Heart right ventricle (tissue), 16 donors: Measurements from ENCODE around the gene TPP2. TPM values are rescaled to one million over a fixed set of nuclear protein-coding genes. Genes with fewer than 3 reads are reported as not detected.

ENCODE experiments used
- ATAC-seq, 8 donors: fragments of 200-7000 bp; cut with Tn5 transposase; one replicate each; pipeline ENCODE4 v1.9.1; 2020; ENCODE audit warnings: mild to moderate bottlenecking in 8 of 8, moderate library complexity in 8 of 8, moderate number of reproducible peaks in 1 of 8
- DNase-seq, 2 donors: peaks; one replicate each; pipeline ENCODE4 v3.0.0-alpha.2; 2020
- H3K27ac ChIP-seq, 10 donors: fragments of 200-600 bp; sonication (generic) in 2 of 10; one replicate each; pipeline versions ENCODE4 v1.5.0 to v1.8.0; 2020 to 2022; ENCODE audit warnings: mild to moderate bottlenecking in 3 of 10
- H3K27me3 ChIP-seq, 7 donors: fragments of 200-600 bp; one replicate each; pipeline ENCODE4 v1.8.0; 2021 to 2022; ENCODE audit warnings: mild to moderate bottlenecking in 2 of 7
- H3K36me3 ChIP-seq, 9 donors: fragments of 200-600 bp; sonication (generic) in 1 of 9; one replicate each; pipeline versions ENCODE4 v1.5.0 to v1.8.0; 2020 to 2022; ENCODE audit warnings: mild to moderate bottlenecking in 2 of 9
- H3K4me1 ChIP-seq, 9 donors: fragments of 200-600 bp; sonication (generic) in 1 of 9; one replicate each; pipeline versions ENCODE4 v1.5.0 to v1.8.0; 2020 to 2022; ENCODE audit warnings: mild to moderate bottlenecking in 4 of 9
- H3K4me3 ChIP-seq, 10 donors: fragments of 200-600 bp; sonication (generic) in 2 of 10; one replicate each; pipeline versions ENCODE4 v1.5.0 to v1.8.0; 2020 to 2022; ENCODE audit warnings: mild to moderate bottlenecking in 7 of 10, moderate library complexity in 2 of 10
- H3K9me3 ChIP-seq, 11 donors: fragments of 200-600 bp in 10 of 11; sonication (generic) in 2 of 11; one replicate each; pipeline versions ENCODE4 v1.5.0 to v1.8.0; 2013 to 2022; ENCODE audit warnings: mild to moderate bottlenecking in 2 of 11, control low read depth in 1 of 11, moderate library complexity in 1 of 11
- WGBS, 2 donors: extraction: QIAGEN DNeasy Blood & Tissue Kit; methylation state at CpG; one replicate each; pipeline ENCODE4 v1.1.7; 2013; ENCODE audit warnings: inconsistent platforms in 1 of 2; 5-methylcytosine and 5-hydroxymethylcytosine counted together
- intact Hi-C, 10 donors: fragments of 100-400 bp; cut with DNase I; formaldehyde crosslinking; loops; one replicate each; pipeline versions ENCODE4 v1.11.1 to v1.14.2; 2022
- polyA plus RNA-seq, 2 donors: library from polyadenylated mRNA; stranded (reverse); fragments of 200-250 nt; gene quantifications; one replicate each; pipeline ENCODE4 v1.2.3, GENCODE V29; 2013
- total RNA-seq, 10 donors: library from RNA; stranded (reverse); fragmentation: NEBNext Ultra II Directional in 3 of 10; extraction: Animal tissue kit (Norgen Biotek cat#: 25700) in 3 of 10; gene quantifications; one replicate each; pipeline versions ENCODE4 v1.2.1 to v1.2.4, GENCODE V29; 2021 to 2023
- TF ChIP-seq, protein P1 (sequence below), 9 donors: fragments of 200-600 bp; sonication (generic) in 2 of 9; IDR thresholded peaks; one replicate each; pipeline versions ENCODE4 v1.5.0 to v1.8.0; 2021 to 2022; ENCODE audit warnings: antibody characterized with exemption in 9 of 9, mild to moderate bottlenecking in 5 of 9, moderate library complexity in 1 of 9
- donor health status: Arrhythmogenic right ventricular cardiomyopathy.
- donor health status: ischemic (EF 13 %, LVEDD 7.1; RV severe dilation, severe dysfunction).
- donor health status: healthy with polysubstance abuse.
- donor health status: DM: no; HTN: yes; CAD: no.
- donor health status: DM: no; HTN: no; CAD: no.
- donor health status: ischemic (EF 25% LVEDD 6.9; RV normal size, moderate dysfunction).
- donor health status: ischemic (EF 25% LVEDD 5.7; RV mildly dilated, moderate dysfunction).
- donor health status: healthy.
- donor health status: DM: yes; HTN: yes; CAD: no.
- donor health status: Ischemic cardiomyopathy.
- donor health status: ischemic (EF 35%, LVEDD 5.7; RV mildly dilated, moderate dysfunction).
- donor health status: nonischemic (EF 11% LVEDD 7.7; RV severe dilation, severe dysfunction).
- donor health status: DM: yes; HTN: yes; CAD: no.
- donor health status: PGD.
- donor health status: ischemic (EF 29% LVEDD 5.4; RV normal size, mild dysfunction).
- donor health status: nonischemic (EF 23%, LVEDD 6.1; RV moderate dilation, normal function).

Gene TPP2
- total and polyA plus RNA-seq, 12 donors, result 13.2 to 36.8 (median 31.1) TPM

GRCh38 chr13:102670130-102670529, 73.3 kb downstream of the TPP2 start:
- no peaks in the 10 kb centered on the region for H3K27me3 ChIP-seq
- TF ChIP-seq, protein P1, sequence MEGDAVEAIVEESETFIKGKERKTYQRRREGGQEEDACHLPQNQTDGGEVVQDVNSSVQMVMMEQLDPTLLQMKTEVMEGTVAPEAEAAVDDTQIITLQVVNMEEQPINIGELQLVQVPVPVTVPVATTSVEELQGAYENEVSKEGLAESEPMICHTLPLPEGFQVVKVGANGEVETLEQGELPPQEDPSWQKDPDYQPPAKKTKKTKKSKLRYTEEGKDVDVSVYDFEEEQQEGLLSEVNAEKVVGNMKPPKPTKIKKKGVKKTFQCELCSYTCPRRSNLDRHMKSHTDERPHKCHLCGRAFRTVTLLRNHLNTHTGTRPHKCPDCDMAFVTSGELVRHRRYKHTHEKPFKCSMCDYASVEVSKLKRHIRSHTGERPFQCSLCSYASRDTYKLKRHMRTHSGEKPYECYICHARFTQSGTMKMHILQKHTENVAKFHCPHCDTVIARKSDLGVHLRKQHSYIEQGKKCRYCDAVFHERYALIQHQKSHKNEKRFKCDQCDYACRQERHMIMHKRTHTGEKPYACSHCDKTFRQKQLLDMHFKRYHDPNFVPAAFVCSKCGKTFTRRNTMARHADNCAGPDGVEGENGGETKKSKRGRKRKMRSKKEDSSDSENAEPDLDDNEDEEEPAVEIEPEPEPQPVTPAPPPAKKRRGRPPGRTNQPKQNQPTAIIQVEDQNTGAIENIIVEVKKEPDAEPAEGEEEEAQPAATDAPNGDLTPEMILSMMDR (IDR thresholded peaks at IDR 0.05), result no peak
- H3K9me3 ChIP-seq, result peaks cover 0 to 14% (median 6%) of the 10 kb centered on the region in 11 donors
- H3K4me3 ChIP-seq, result no peak overlapping the region
- ATAC-seq, result no peak
- no peak overlapping the region for H3K27ac ChIP-seq
- peaks cover 0 to 96% (median 32%) of the 10 kb centered on the region in 9 donors for H3K36me3 ChIP-seq
- 58 to 69% methylated on average over 5 of the region's 5 CpGs for WGBS, 2 donors
- H3K4me1 ChIP-seq, result peaks cover 0 to 3% (median 0%) of the 10 kb centered on the region in 9 donors
- intact Hi-C loops, result no loop called here
- no peak for DNase-seq

DNA sequence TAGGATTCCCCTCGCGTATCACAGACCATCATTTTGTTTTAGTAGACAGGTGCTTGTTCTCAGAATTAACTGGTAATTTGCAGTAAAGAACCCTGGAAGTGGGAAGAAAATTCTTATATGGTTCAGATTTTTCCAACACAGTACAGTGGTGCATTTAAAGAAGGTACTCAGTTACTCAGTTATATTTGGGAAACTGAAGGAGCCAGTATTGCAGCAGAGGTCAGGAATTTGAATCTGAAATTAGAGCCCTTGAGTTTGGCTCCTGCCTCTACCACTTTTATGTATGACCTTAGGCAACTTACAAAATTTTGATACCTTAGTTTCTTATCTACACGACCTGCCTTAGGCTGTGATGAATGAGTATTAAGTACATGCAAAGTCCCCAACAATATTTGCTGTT, 78.3 kb downstream of the TPP2 start:
- peaks cover 0 to 97% (median 47%) of the 10 kb centered on the region in 9 donors for H3K36me3 ChIP-seq
- intact Hi-C loops, result no loop called here
- H3K9me3 ChIP-seq, result peaks cover 0 to 9% (median 6%) of the 10 kb centered on the region in 11 donors
- H3K4me3 ChIP-seq, result no peak overlapping the region
- TF ChIP-seq, protein P1 (IDR thresholded peaks at IDR 0.05), result no peak
- H3K27me3 ChIP-seq, result no peaks in the 10 kb centered on the region
- peaks cover 0 to 8% (median 0%) of the 10 kb centered on the region in 9 donors for H3K4me1 ChIP-seq
- H3K27ac ChIP-seq, result peak overlapping the region in 1 of 10 donors; percentile 19
- peak in 3 of 8 donors; percentile 53 to 70 (median 58) for ATAC-seq
- DNase-seq, result no peak
- 85 to 93% methylated on average over 3 of the region's 3 CpGs for WGBS, 2 donors

DNA sequence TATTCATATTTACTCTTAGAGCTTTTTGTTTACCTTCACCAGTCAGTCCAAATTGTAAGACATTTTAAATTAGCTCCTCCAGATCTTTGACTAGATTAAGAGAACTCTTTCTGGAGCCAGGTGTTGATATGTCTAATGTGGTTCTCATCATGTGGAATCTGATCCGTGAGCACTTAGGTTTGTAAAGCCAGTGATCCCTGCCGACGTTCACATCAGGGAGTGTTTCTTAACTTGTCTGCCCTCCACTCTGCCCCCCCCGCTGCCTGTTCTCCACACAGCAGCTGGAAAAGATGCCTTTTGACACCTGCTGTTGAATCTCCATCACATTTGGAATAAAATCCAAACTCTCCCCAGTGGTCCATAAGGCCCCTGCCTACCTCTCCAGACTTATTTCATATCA, 80.3 kb downstream of the TPP2 start:
- no peak for DNase-seq
- Histone ChIP-seq H3K9me3 (peaks cover 0 to 10% (median 0%) of the 10 kb centered on the region in 11 donors), H3K27me3 (no peaks in the 10 kb centered on the region), H3K4me3 (no peak overlapping the region), H3K4me1 (peaks cover 0 to 18% (median 0%) of the 10 kb centered on the region in 9 donors), H3K36me3 (peaks cover 0 to 84% (median 41%) of the 10 kb centered on the region in 9 donors), H3K27ac (no peak overlapping the region)
- TF ChIP-seq, protein P1 (IDR thresholded peaks at IDR 0.05), result no peak
- WGBS, 2 donors, result 72 to 86% methylated on average over 4 of the region's 4 CpGs
- intact Hi-C loops, result no loop called here
- no peak for ATAC-seq

DNA sequence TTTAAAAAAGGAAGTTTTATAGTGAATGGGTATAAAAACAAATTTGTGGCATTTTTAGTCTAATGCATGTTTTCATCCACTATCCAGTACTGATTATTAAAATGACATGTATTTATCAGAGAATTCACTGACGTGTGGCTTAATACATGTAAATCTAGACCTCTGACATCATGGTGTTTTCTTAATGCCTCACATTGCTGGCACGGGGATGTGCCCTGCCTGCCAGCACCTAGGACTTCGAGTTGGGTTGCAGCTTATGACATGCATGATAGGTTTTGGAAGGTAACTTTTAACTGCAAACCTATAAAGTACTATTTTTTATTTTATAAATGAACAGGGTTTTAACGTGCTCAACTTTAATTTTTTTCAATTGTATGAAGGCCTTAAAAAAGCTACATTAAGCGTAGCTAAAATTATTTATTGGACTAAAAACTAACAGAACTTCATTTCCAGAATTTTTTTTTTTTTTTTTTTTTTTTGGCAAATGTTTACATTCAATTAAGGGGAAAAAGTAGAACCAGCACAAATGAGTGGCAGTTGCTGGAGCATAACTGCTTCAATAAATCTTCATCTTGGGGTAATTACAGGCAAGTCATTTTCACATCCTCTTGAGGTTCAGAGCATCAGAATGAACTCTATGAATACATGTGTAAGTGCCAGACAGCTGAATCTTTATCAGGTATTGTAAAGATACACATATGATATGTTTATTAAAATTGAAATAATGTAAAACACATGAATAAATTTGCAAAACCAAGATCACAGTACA, 81.7 kb downstream of the TPP2 start:
- WGBS, 2 donors, result 84 to 85% methylated on average over 5 of the region's 5 CpGs
- no peak overlapping the region for H3K4me3 ChIP-seq
- no peaks in the 10 kb centered on the region for H3K27me3 ChIP-seq
- peaks cover 0 to 18% (median 0%) of the 10 kb centered on the region in 9 donors for H3K4me1 ChIP-seq
- H3K27ac ChIP-seq, result no peak overlapping the region
- peaks cover 0 to 70% (median 41%) of the 10 kb centered on the region in 9 donors for H3K36me3 ChIP-seq
- TF ChIP-seq, protein P1 (IDR thresholded peaks at IDR 0.05), result no peak
- peak in 3 of 8 donors; percentile 47 to 51 (median 48) for ATAC-seq
- peaks cover 0 to 14% (median 0%) of the 10 kb centered on the region in 11 donors for H3K9me3 ChIP-seq
- intact Hi-C loops, result no loop called here
- DNase-seq, result no peak
